Right ventricle myocardium inferior (tissue), 1 donor: Measurements from ENCODE around the gene ZFP64. TPM values are rescaled to one million over a fixed set of nuclear protein-coding genes. Genes with fewer than 3 reads are reported as not detected.
"Not testable (repeated sequence)": the region's sequence is repeated elsewhere in the genome, so short reads cannot be mapped to it uniquely, and the experiment has no call there.

Experiments
- ATAC-seq: fragments of 200-7000 bp; cut with Tn5 transposase; one replicate; pipeline ENCODE4 v1.9.1; 2020; ENCODE audit warnings: mild to moderate bottlenecking, moderate library complexity
- DNase-seq: peaks from one replicate; pipeline ENCODE4 v3.0.0; 2021; ENCODE audit errors: missing footprints
- intact Hi-C: fragments of 100-400 bp; cut with DNase I; formaldehyde crosslinking; loops from one replicate; pipeline ENCODE4 v1.11.0; 2022
- total RNA-seq: library from RNA; stranded (reverse); fragmentation: NEBNext Ultra II Directional; extraction: Animal tissue kit (Norgen Biotek cat#: 25700); gene quantifications from one replicate; pipeline ENCODE4 v1.2.1, GENCODE V29; 2021
- donor health status: DM: no; HTN: yes; CAD: no; lungs with severe emphysema.

ZFP64 gene
- total RNA-seq, 1 donor from 2014 or later, result 7.6 TPM

DNA sequence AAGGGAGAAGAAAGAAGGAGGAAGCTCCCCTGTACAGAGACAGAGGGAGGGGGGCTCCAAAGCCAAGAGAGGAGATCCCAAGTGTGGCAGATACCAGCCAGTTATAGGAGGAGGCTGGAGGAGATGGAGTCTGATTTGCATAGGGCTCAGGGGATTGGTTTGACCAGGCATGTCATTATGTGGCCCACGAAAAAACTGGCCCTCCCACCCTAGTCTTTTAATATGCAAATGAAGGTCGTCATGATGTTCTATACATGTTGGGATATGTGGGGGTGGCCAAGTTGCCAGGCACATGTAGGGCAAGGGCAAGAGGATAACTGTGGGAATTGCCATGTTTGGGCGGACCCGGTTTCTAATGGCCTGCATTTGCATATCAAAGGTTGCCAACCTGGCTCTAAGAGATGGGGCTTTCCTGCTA is 17.6 kb upstream of the ZFP64 start:
- no peak for ATAC-seq
- intact Hi-C loops, result no loop called here

DNA sequence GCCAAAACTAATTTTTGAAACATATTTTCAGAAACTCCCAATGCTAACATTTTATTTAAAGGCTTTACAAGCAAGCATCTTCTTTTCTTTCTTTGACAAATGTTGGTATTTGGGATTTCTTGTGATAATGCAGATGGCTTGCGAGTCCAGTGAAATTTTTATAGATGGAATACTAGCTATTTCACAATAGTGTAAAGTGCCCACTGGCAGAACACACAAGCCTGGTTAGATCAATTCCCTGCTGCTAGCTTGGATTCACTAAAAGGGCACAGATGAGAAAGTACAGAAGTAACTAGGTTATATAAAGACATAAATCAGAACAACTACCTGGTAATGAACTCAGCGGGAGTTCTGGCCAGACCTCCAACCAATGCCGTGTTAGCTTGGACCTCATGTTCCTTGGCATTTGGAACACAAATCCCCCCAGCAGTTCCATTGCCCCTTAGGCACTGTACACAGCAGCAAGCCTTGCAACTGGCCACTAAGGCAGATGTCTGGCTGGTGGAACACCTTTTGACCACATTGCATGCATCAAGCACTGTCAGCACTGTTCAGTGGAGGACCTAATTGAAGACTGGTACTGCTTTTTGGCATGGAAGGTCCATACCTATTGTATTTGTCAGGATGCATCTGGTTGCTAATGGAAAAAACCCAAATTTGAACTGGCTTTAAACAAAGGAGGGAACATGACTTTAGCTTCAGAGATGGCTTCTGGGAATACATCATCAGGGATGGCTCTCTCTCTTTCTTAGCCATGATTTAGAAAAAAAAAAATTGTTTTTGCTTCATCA is 15.6 kb upstream of the ZFP64 start:
- intact Hi-C loops, result no loop called here
- ATAC-seq (no peak), DNase-seq (no peak)

More for the DNA sequence above, 17.6 kb upstream of the ZFP64 start:
- DNase-seq, result no peak

- intact Hi-C loops, result no loop called here
- ATAC-seq, result no peak
- DNase-seq, result no peak
These were observed 12.6 kb upstream of the ZFP64 start for GRCh38 chr20:52204136-52204535.

GRCh38 chr20:52201395-52201794 is 9.8 kb upstream of the ZFP64 start:
- intact Hi-C loops, result no loop called here
- ATAC-seq, result no peak

DNA sequence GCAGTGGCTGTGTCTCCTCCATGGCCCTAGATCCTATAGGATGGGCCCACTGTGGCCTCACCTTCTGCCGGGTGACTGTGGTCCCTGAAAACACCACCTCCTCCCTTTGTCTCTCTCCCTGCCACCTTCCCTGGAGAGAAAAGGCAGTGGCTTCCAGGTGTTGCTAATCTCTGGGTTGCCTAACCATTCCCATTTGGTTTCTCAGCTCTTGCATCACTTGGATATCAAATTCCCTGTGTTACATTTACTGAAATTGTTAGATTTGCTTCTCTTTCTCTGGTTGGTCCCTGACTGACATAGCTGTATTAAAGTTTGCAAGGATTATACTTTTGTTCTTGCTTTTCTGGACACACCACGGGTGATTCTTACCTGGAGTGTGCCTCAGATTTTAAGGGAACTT is 9.3 kb upstream of the ZFP64 start:
- no peak for DNase-seq
- intact Hi-C loops, result no loop called here
- ATAC-seq, result no peak

More at GRCh38 chr20:52201395-52201794, 9.8 kb upstream of the ZFP64 start:
- no peak for DNase-seq

- intact Hi-C loops, result loop anchor here (10.0 kb wide), 1 partner anchor 1538 kb away; no protein-coding TSS in a partner anchor
- DNase-seq (no peak), ATAC-seq (no peak)
These were observed 5.3 kb upstream of the ZFP64 start for GRCh38 chr20:52196845-52197244.

GRCh38 chr20:52193886-52194545 is 2.4 kb upstream of the ZFP64 start:
- intact Hi-C loops, result loop anchor here (10.0 kb wide), 1 partner anchor 1541 kb away; no protein-coding TSS in a partner anchor
- DNase-seq (no peak), ATAC-seq (no peak)

DNA sequence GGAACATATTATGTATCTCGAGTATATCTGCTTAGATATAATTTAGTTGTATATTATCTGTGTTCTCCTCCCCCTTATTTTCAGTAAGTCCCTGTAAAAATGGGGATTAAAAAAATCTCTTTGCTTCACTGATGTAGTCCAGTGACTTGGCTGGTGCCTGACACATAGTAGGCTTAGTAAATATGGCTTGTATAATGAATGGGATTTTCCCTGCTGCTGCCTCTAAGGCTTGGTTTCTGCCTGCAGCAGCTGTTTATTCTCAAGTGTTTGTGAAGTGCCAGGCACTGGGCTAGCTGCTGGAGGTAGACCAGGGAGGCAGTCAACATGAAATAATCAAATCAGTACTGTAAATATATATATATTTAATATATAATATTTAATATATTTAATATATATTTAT is 1.6 kb upstream of the ZFP64 start:
- intact Hi-C loops, result loop anchor here (10.0 kb wide), 1 partner anchor 1542 kb away; no protein-coding TSS in a partner anchor
- DNase-seq (no peak), ATAC-seq (no peak)

- not testable (repeated sequence) for ATAC-seq, DNase-seq
- intact Hi-C loops, result loop anchor here (10.0 kb wide), 1 partner anchor 1542 kb away; no protein-coding TSS in a partner anchor
These were observed 1.1 kb upstream of the ZFP64 start for GRCh38 chr20:52192719-52193007.

DNA sequence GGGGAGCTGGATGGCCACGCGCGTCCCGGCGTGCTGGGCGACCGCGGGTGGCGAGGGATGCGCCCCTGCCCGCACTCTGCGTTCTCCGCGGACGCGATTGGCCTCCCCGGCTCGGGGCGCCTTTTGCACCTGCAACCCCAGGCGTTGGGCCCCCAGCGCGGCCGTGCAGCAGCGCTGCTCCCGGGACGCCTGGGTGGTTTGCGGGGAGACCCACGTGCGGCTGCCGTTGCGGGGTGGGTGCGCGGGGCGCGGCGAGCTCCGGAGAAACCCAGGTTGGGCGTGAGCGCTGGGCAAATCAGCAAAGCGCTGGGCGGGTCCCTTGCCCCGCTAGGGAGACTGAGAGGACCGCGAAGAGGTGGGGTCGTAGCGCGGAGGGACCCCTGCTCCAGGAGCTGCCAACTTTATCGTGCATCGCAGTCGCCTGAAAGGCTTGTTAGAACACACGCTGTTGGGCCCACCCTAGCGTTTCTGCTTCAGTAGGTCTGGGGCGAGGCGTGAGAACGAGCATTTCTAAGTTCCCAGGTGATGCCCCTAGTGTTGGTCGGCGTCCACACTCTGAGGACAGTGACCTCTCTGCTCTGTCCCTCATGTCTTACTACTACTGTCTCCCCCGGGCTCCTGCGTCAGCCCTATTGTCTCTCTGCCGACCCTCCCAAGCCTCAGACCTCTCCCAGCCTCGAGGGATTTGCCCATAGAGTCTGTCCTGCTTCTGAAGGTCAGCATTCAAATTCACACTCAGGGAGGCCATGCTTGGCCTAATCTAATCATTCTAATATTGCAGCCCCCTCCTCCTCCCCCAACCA is 538 bp upstream of the ZFP64 start:
- ATAC-seq, result peak; percentile 60
- intact Hi-C loops, result loop anchor here (10.0 kb wide), 1 partner anchor 1543 kb away; no protein-coding TSS in a partner anchor
- no peak for DNase-seq

DNA sequence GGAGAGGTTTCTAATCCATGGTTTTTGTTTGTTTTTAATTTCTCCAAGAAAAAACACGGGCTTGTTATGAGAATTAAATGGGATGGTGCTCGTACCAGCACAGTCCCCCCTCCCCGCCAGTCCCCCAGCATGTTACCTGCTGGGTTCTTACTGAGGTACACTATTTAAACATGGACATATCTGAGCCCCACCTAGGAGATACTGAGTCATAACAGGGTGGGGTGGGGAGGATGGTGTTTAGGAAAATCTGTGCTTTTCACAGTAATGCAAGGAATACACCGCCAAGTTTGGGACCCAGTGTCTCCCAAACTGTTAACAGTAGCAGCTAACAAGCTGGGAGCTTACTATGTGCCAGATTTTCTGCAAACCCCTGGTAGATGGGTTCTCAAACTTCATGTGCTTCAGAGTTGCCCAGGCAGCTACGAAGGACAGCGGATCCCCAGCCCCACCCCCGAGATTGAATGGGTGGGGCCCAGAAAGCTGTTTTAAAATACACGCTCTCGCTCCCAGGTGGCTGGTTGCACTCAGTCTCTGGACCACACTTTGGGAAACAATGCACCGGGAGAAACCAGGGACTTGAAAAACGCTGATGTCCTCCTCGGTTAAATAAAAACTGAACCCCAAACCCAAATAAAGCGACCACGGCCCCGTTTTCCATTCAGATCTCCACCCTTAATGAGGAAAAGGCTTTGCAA is 995 bp downstream of the ZFP64 start:
- DNase-seq (no peak), ATAC-seq (peak; percentile 38)
- intact Hi-C loops, result loop anchor here (10.0 kb wide), 1 partner anchor 1544 kb away; no protein-coding TSS in a partner anchor

- intact Hi-C loops, result no loop called here
- ATAC-seq (no peak), DNase-seq (no peak)
These were observed 9.8 kb downstream of the ZFP64 start for GRCh38 chr20:52181766-52182165.

DNA sequence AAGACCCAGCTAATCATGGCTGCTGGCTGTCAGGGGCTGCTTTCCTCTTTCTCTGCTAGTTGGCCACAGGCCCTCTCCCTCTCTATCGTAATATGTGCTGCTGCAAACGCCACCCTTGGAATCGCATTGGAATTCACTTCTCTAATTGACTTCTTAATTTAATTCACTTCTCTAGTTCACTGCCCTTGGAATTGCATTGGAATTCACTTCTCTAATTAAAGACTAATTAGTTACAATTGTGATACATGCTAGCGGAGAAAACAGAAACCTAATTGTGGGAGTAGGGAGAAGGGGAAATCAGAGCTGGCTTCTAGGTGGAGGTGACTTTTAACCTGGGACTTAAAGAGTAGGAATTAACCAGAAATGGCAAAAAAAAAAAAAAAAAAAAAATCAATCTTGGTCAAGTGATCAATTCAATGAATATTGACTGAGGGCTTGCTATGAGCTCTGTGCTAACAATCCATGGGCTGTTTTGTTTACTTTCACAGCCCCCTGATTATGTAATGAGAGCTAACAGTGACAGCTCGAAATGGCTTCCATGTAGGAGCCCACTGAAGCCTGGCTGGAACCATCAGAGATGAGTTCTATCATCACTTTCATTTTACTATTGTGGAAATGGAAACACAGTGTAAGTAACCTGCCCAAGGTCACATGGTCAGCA is 11.3 kb downstream of the ZFP64 start:
- DNase-seq, result no peak
- intact Hi-C loops, result no loop called here
- ATAC-seq, result no peak

DNA sequence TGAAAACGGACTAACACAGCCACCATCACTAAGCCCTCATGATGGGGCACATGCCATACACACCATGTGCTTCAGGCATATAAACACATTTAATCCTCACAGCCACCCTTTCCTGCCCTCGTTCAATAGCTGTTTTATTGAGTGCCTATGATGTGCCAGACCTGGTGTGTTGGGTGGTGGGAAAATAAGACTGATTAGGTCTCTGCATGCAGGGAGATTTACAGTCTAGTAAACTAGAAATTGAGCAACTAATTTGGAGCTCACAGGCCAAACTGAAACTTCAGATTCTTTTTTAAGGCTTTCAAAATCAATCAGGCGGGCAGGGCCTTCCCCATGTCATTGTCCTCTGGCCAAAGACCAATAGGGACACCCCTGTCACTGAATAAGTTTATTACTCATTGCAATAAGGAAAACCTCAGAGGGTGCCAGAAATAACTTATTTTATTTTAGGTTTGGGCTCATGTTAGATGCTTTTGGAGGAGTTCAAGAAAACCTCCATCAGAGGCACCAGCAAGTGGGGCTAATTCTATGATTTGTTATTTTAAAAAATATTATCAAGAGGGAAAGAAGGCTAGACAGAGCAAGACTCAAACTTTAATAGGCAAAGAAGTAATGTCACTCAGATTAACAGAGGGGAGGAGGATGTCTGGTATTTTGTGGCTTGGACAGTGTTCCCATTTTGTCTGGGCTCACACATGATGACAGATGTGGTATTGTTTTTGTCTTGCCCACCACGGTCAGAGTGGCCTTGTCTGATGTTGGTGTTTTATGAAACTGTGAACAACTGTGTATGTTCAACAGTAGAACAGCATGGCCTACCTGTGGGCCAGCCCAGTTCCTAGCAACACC is 12.0 kb downstream of the ZFP64 start:
- DNase-seq (no peak), ATAC-seq (no peak)
- intact Hi-C loops, result no loop called here

- DNase-seq (no peak), ATAC-seq (no peak)
- intact Hi-C loops, result no loop called here
These were observed 12.9 kb downstream of the ZFP64 start for GRCh38 chr20:52178691-52179090.

- DNase-seq (no peak), ATAC-seq (no peak)
- intact Hi-C loops, result no loop called here
These were observed 15.7 kb downstream of the ZFP64 start for GRCh38 chr20:52175840-52176239.

DNA sequence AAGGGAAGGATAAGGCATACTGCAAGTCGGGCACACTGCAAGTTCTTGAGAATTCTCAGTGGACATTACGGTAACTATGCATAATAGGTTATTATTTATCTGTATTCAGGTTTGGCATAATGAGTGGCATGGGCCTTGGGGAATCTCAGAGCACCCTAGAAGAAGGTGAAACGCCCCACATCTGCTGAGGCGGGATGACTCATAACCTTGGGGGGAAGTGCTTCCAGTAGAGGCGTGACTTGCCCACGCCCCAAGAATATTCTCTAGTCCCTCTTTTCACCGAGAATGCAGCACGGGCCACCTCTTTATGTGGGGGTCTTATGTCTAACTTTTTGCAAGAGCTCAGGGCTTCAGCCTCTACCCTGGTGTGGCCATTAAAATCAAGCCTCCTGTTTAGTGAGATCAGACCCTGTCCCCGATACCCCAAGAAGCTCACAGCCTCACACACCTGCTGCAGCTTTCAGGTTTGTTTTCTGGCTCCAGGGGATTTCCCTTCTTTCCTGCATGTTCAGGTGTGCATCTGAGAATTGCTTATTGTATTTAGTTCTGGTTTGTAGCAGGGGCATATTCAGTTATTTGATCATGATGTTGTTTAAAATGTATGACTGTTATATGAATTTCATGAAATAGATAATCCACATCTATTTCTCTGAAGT is 19.1 kb downstream of the ZFP64 start:
- no peak for DNase-seq
- no peak for ATAC-seq
- intact Hi-C loops, result no loop called here
